ENCODE results near the gene HOXD11.
A peak's percentile ranks its signal among the peaks of the same experiment; 100 is the strongest.

The HOXD11 gene

GRCh38 chr2:176109192-176109901, 2.3 kb downstream of the HOXD11 start:
- no peak for DNase-seq

DNA sequence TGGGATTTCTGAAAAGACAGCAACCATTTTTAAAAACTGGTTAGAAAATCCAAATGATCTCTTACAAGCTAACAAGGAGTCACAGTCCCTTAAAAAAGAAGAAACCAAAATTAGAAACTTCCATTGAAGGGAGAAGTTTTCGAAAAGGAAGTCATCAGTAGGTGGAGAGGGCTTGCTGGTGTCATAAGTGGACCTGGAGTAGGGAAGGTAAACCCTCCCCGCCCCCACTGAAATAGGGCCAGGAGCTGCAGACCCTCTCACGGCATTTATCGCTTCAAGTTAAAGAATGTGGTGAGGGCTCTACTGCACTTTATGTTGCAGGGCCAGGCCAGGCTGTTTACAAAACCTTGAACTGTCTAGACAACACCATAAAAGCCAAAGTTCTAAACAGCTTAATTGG, 2.9 kb downstream of the HOXD11 start:
- DNase-seq, result no peak

GRCh38 chr2:176110415-176111308, 3.6 kb downstream of the HOXD11 start:
- no peak for DNase-seq

DNA sequence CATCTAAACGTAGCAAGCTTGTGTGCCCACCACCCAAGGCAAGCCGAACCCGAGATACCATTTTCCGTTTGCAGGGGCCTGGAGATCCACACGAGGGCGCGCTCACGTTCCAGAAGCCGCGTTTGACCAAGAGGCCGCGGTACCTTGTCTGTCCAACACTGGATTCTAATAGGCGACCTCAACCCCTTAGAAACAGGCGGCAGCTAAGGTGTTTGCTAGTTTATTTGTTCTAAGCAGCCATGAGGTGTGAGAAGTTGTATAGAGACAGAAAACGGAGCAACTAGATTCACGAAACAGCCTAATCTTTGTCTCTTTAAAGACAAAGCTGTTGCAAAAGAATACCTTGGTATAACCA, 4.2 kb downstream of the HOXD11 start:
- no peak for DNase-seq

DNA sequence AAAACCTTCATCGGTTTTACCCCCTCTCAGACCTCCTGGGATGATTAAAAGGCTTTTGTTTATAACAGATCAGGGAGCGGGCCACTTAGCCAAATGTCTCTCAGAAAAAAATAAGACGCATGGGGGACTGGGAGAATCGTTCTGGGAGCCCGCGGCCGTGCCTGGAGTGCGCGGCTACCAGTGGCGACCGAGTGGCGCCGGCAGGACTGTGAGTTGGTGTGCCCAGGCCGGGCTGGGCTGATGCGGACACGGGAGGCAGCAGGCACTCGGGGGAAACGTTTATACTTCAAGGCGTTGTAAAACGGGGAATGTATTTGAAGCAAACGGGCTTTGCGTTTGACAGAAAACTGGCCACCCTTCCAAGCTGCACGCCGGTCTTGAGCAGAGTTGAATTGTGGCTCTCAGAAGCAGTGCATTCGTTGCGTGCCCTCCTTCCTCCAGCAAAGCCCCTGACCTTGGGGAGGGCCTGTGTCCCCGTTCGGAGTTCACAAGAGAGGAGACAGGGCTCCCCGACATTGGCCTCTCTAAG, 4.8 kb downstream of the HOXD11 start:
- DNase-seq, result no peak

DNA sequence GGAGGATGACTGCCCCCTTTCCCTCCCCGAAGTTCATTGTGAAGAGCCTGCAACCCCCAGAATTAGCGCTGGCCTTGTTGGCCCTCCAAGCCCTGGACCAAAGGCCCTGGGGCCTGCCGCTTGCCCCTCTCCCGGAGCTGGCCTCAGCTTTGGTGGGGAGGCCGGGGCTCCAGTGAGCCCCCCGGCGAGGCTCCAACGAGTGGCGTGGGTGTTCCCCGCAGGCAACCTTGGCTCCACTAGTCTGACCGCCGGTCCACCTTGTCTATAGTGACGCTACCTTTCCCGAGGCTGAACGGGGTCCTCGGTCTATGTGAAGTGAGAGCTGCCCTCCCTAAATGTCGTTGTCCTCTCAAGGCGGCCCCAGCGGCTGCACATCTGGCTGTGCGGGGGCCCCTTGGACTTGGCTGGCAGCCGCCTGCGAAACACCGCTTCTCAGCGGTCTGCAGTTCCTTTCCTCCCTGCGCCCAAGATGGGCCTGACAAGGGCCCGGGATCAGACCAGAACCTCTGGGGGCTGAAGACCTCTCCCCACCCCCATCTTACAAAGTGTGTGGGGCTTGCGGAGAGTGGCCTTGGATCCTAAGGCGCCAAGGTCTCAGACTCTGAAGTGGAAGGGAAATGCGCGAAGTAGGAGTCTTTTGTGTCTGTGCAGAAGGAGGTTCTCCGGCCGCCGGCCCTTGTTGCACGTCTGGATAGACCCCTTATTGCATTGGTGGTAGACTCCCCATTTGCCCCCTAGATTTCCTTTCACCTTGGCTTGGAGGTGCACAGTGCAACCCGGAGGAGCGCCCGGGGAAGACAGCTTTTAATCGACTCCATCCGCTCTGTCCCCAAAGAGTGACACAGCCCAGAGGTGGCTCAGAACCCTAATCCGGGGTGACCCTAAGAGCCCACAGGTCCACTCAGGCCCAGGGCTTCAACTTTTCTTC, 5.6 kb downstream of the HOXD11 start:
- DNase-seq, result no peak

DNA sequence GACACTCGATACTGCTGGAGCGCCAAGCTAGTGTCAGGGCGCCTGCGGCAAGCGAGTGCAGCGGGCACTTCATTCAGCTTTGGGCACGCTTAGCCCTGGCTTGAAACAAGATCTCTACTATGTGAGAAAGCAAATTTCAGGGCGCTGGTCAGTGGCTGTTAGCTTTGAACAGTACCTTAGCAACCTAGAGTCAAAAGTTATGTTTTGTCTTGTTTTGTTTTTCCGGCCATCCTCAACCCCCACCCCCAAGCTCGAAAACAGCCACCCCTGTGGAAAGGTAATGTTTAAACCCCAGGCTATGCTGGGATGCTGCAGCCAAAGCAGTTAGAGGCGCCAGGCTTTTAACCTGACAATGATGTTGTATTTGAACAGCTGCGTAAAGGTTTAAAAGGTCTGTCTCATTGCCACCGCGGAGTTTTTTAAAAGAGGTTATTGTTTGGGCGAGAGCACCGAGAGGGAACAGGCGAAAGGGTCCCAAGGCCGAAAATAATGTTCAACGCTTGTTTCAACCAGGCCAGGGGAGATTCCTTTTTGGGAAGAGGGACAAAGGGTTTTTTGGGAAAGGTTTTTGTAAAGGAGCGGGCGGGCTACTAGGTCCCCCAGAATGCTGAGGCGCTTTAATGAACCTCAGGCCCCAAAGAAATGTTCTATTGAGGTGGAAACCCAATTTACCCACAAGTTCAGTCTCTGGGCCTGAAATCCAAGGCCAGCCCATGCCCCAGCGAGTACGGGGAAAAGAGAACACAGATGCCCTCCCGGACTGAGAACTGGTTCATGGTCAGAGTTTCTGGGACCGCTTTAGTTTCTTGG, 7.2 kb downstream of the HOXD11 start:
- peak; percentile 82 for DNase-seq

- no peak for DNase-seq
Observed at GRCh38 chr2:176114930-176115625, 8.0 kb downstream of the HOXD11 start.

GRCh38 chr2:176115883-176116813, 9.1 kb downstream of the HOXD11 start, which contains the start of gene HOXD10:
HOXD10 (plus strand) TSS chr2:176116778; CDS start chr2:176116834, 56 bp downstream.
- no peak for DNase-seq

DNA sequence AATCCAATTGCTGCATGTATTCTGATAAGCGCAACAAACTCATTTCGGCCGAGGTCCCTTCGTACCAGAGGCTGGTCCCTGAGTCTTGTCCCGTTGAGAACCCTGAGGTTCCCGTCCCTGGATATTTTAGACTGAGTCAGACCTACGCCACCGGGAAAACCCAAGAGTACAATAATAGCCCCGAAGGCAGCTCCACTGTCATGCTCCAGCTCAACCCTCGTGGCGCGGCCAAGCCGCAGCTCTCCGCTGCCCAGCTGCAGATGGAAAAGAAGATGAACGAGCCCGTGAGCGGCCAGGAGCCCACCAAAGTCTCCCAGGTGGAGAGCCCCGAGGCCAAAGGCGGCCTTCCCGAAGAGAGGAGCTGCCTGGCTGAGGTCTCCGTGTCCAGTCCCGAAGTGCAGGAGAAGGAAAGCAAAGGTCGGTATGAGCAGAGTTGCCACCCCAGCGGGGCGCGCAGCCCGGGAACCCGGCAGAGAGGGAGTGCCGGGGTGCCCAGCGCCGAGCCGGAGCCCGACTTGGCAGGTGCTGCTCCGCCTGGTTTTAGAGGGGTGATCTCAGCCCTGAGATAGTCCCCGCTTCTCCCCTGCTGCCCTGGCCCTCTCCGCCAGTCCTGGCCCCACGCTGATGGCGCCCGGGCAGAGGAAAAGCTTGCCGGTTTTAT, 10.2 kb downstream of the HOXD11 start:
- no peak for DNase-seq

GRCh38 chr2:176117823-176118371, 10.8 kb downstream of the HOXD11 start:
- no peak for DNase-seq

DNA sequence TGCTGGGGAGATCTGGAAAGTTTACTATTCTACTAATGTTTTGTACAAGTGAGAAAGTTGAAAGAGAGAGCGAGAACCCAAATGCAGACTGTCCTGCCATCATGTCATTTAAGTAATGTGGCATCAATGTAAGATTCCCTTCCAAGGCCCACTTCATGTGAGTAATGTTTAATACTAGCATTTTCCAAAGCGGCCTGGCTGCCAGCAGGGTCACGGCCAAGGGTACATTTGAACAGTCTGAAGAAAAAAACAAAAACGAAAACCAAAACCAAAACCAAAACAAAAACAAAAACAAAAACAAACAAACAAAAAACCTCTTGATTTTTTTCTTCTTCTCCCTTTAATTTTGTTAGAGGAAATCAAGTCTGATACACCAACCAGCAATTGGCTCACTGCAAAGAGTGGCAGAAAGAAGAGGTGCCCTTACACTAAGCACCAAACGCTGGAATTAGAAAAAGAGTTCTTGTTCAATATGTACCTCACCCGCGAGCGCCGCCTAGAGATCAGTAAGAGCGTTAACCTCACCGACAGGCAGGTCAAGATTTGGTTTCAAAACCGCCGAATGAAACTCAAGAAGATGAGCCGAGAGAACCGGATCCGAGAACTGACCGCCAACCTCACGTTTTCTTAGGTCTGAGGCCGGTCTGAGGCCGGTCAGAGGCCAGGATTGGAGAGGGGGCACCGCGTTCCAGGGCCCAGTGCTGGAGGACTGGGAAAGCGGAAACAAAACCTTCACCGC, 11.7 kb downstream of the HOXD11 start:
- no peak for DNase-seq

- DNase-seq, result no peak
Observed at GRCh38 chr2:176120364-176121189, 13.5 kb downstream of the HOXD11 start.

DNA sequence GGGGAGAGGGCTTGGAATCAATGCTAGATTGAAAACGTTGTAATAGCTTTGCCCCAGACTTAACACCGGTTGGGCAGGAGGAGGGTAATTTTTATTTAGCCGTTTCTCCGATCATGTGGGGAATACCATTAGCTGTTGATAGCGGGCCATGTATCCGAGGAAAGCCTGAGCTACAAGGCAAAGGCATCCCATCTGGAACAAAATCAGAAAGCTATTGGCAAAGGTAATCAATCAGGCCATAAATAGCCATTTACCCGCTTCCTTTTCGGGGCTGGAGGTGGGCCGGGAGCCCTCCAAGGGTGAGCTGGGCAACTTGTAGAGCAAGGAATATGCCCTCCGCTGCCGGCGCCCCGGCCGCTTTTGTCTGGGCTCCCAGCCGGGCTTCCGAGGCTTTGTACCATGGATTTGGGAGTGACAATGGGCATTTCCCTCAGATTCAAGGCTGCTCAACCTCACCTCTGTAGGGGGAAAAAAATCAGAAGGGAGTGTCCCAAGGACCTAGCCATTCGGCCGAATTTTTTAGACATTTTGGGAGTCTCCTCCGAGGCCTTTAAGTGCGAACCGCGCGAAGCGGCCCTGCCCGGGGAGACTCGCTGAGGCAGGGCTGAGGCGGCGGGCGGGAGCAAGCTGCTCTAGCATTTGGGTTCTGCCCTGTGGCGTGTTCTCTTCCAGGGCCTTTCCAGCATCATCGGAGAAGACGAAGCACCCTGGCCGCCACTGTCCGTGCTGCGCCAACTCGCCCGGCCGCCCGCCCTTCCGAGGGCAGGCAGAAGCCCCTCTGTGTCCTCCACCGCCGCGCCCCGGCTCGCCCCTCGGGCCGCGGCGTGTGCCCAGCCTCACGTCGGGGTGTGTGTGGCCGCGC, 14.3 kb downstream of the HOXD11 start:
- no peak for DNase-seq

- peak; percentile 57 for DNase-seq
Observed at GRCh38 chr2:176122052-176122682, 15.1 kb downstream of the HOXD11 start.
